Psoas muscle (tissue), 8 donors: ENCODE results near the gene SNX24. TPM values are rescaled to one million over a fixed set of nuclear protein-coding genes. Genes with fewer than 3 reads are reported as not detected.

Experiments
- ATAC-seq, 4 donors: fragments of 200-7000 bp; cut with Tn5 transposase; one replicate each; pipeline ENCODE4 v1.9.1; 2020; ENCODE audit warnings: moderate library complexity in 3 of 4, mild to moderate bottlenecking in 2 of 4
- DNase-seq, 2 donors: peaks; one replicate each; pipeline ENCODE4 v3.0.0-alpha.2; 2020
- H3K27ac ChIP-seq: fragments of 200-600 bp; one replicate; pipeline ENCODE4 v1.8.0; 2022
- H3K27me3 ChIP-seq, 3 donors: fragments of 200-600 bp in 1 of 3; one replicate each; pipeline versions ENCODE4 v1.6.1 to v1.8.0; 2013 to 2022; ENCODE audit warnings: low read length in 2 of 3, mild to moderate bottlenecking in 2 of 3, moderate library complexity in 1 of 3; ENCODE audit not compliant: insufficient read depth in 3 of 3
- H3K36me3 ChIP-seq, 2 donors: fragments of 200-600 bp in 1 of 2; one replicate each; pipeline versions ENCODE4 v1.6.1 to v1.8.0; 2013 to 2022; ENCODE audit warnings: low read depth in 1 of 2, mild to moderate bottlenecking in 1 of 2, moderate library complexity in 1 of 2; ENCODE audit not compliant: insufficient read depth in 1 of 2
- H3K4me1 ChIP-seq: fragments of 200-600 bp; one replicate; pipeline ENCODE4 v1.8.0; 2022
- H3K4me3 ChIP-seq: fragments of 200-600 bp; one replicate; pipeline ENCODE4 v1.8.0; 2022; ENCODE audit warnings: mild to moderate bottlenecking
- H3K9me3 ChIP-seq: fragments of 200-600 bp; one replicate; pipeline ENCODE4 v1.8.0; 2022
- CTCF ChIP-seq: fragments of 200-600 bp; IDR thresholded peaks from one replicate; pipeline ENCODE4 v1.8.0; 2022; ENCODE audit warnings: antibody characterized with exemption
- WGBS, 3 donors: extraction: QIAGEN DNeasy Blood & Tissue Kit; methylation state at CpG; one replicate each; pipeline versions ENCODE4 v1.1.6 to v1.1.7; 2013; 5-methylcytosine and 5-hydroxymethylcytosine counted together
- intact Hi-C, 2 donors: fragments of 100-400 bp; cut with DNase I; formaldehyde crosslinking; loops; one replicate each; pipeline versions ENCODE4 v1.11.0 to v1.14.2; 2022
- polyA plus RNA-seq, 3 donors: library from polyadenylated mRNA; stranded (reverse); fragments of 200-250 nt; gene quantifications; one replicate each; pipeline ENCODE4 v1.2.3, GENCODE V29; 2013
- total RNA-seq, 4 donors: library from RNA; stranded (reverse); fragmentation: NEBNext Ultra II Directional in 2 of 4; extraction: Animal tissue kit (Norgen Biotek cat#: 25700) in 2 of 4; gene quantifications; one replicate each; pipeline versions ENCODE4 v1.2.1 to v1.2.4, GENCODE V29; 2021 to 2023
- donor health status: healthy with polysubstance abuse.
- donor health status: DM: no; HTN: no; CAD: no; lungs with moderate emphysema.
- donor health status: Bipolar disorder and iron deficiency.
- donor health status: healthy.
- donor health status: DM: yes; HTN: yes; CAD: no.
- donor health status: DM: no; HTN: no; CAD: no.
- donor health status: DM: no; HTN: no; CAD: no.
- donor health status: DM: yes; HTN: yes; CAD: no.

Gene SNX24
- total and polyA plus RNA-seq, 7 donors, result 7.5 to 11.9 (median 10.0) TPM

GRCh38 chr5:122863721-122864120 lies 18.3 kb downstream of the SNX24 start:
- Histone ChIP-seq H3K9me3 (no peaks in the 10 kb centered on the region), H3K4me3 (no peak overlapping the region), H3K36me3 (no peaks in the 10 kb centered on the region), H3K27ac (no peak overlapping the region), H3K4me1 (no peaks in the 10 kb centered on the region), H3K27me3 (no peaks in the 10 kb centered on the region)
- ATAC-seq, result no peak
- 95 to 99% (median 97%) methylated on average over 4 of the region's 4 CpGs for WGBS, 3 donors
- no peak for DNase-seq
- intact Hi-C loops, result no loop called here
- no peak for TF ChIP-seq CTCF

- no peak overlapping the region for H3K4me3 ChIP-seq
- H3K9me3 ChIP-seq, result no peaks in the 10 kb centered on the region
- intact Hi-C loops, result no loop called here
- 92 to 93% (median 93%) methylated on average over 6 of the region's 6 CpGs for WGBS, 3 donors
- TF ChIP-seq CTCF, result no peak
- H3K27me3 ChIP-seq, result no peaks in the 10 kb centered on the region
- DNase-seq, result no peak
- H3K36me3 ChIP-seq, result no peaks in the 10 kb centered on the region
- no peak overlapping the region for H3K27ac ChIP-seq
- no peaks in the 10 kb centered on the region for H3K4me1 ChIP-seq
- no peak for ATAC-seq
These were observed 19.0 kb downstream of the SNX24 start for GRCh38 chr5:122864400-122864799.

GRCh38 chr5:122864842-122865241 lies 19.4 kb downstream of the SNX24 start:
- no peaks in the 10 kb centered on the region for H3K27me3 ChIP-seq
- no peak for TF ChIP-seq CTCF
- H3K36me3 ChIP-seq, result no peaks in the 10 kb centered on the region
- WGBS, 3 donors, result 86 to 100% (median 94%) methylated on average over 1 of the region's 1 CpG
- no peak for ATAC-seq
- no peak overlapping the region for H3K27ac ChIP-seq
- intact Hi-C loops, result no loop called here
- H3K4me1 ChIP-seq, result no peaks in the 10 kb centered on the region
- H3K9me3 ChIP-seq, result no peaks in the 10 kb centered on the region
- no peak for DNase-seq
- H3K4me3 ChIP-seq, result no peak overlapping the region

- 79 to 87% (median 85%) methylated on average over 7 of the region's 7 CpGs for WGBS, 3 donors
- intact Hi-C loops, result no loop called here
- no peaks in the 10 kb centered on the region for H3K4me1 ChIP-seq
These were observed 24.9 kb downstream of the SNX24 start for GRCh38 chr5:122870219-122870856.

More at GRCh38 chr5:122870219-122870856, 24.9 kb downstream of the SNX24 start:
- no peak for ATAC-seq
- Histone ChIP-seq H3K27ac (no peak overlapping the region), H3K27me3 (no peaks in the 10 kb centered on the region), H3K9me3 (no peaks in the 10 kb centered on the region), H3K36me3 (no peaks in the 10 kb centered on the region), H3K4me3 (no peak overlapping the region)
- no peak for TF ChIP-seq CTCF
- no peak for DNase-seq
